Measurements from ENCODE around the gene PLEKHA8. TPM values are rescaled to one million over a fixed set of nuclear protein-coding genes. Genes with fewer than 3 reads are reported as not detected.

Gene PLEKHA8
- total RNA-seq, 1 donor from 2014 or later, result 62.1 TPM

- peak overlapping the region; percentile 95 for H3K27ac Mint-ChIP-seq
- H3K9me3 Mint-ChIP-seq (ENCODE audit: low read depth), result no peaks in the 10 kb centered on the region
- H3K4me1 Mint-ChIP-seq (ENCODE audit: low read depth), result peaks cover 7% of the 10 kb centered on the region
- TF ChIP-seq CTCF (IDR thresholded peaks at IDR 0.05; ENCODE audit: unreplicated experiment), result no peak
- no peaks in the 10 kb centered on the region for H3K27me3 Mint-ChIP-seq
- no peaks in the 10 kb centered on the region for H3K36me3 Mint-ChIP-seq (ENCODE audit: insufficient read depth)
- DNase-seq (ENCODE audit: low spot score, unreplicated experiment), result peak; percentile 43
- H3K4me3 Mint-ChIP-seq (ENCODE audit: low read depth), result peak overlapping the region; percentile 88
Observed at GRCh38 chr7:30135301-30136116, 107.3 kb downstream of the PLEKHA8 start.

GRCh38 chr7:30136117-30136731, 108.0 kb downstream of the PLEKHA8 start:
- TF ChIP-seq CTCF (IDR thresholded peaks at IDR 0.05; ENCODE audit: unreplicated experiment), result no peak
- Mint-ChIP-seq H3K4me3 (ENCODE audit: low read depth) (peak overlapping the region; percentile 88), H3K9me3 (ENCODE audit: low read depth) (no peaks in the 10 kb centered on the region), H3K36me3 (ENCODE audit: insufficient read depth) (no peaks in the 10 kb centered on the region), H3K27me3 (no peaks in the 10 kb centered on the region), H3K27ac (peak overlapping the region; percentile 95), H3K4me1 (ENCODE audit: low read depth) (peaks cover 7% of the 10 kb centered on the region)
- DNase-seq (ENCODE audit: low spot score, unreplicated experiment), result no peak

GRCh38 chr7:30136743-30137485, 108.7 kb downstream of the PLEKHA8 start:
- H3K4me3 Mint-ChIP-seq (ENCODE audit: low read depth), result peak overlapping the region; percentile 88
- TF ChIP-seq CTCF (IDR thresholded peaks at IDR 0.05; ENCODE audit: unreplicated experiment), result no peak

GRCh38 chr7:30139836-30140384, 111.7 kb downstream of the PLEKHA8 start:
- no peak overlapping the region for H3K4me3 Mint-ChIP-seq (ENCODE audit: low read depth)
- H3K9me3 Mint-ChIP-seq (ENCODE audit: low read depth), result no peaks in the 10 kb centered on the region
- no peak for TF ChIP-seq CTCF (IDR thresholded peaks at IDR 0.05; ENCODE audit: unreplicated experiment)
- no peaks in the 10 kb centered on the region for H3K27me3 Mint-ChIP-seq
- H3K27ac Mint-ChIP-seq, result no peak overlapping the region
- peaks cover 10% of the 10 kb centered on the region for H3K4me1 Mint-ChIP-seq (ENCODE audit: low read depth)
- no peaks in the 10 kb centered on the region for H3K36me3 Mint-ChIP-seq (ENCODE audit: insufficient read depth)
- no peak for DNase-seq (ENCODE audit: low spot score, unreplicated experiment)

More at GRCh38 chr7:30136743-30137485, 108.7 kb downstream of the PLEKHA8 start:
- no peak overlapping the region for H3K27ac Mint-ChIP-seq
- H3K36me3 Mint-ChIP-seq (ENCODE audit: insufficient read depth), result no peaks in the 10 kb centered on the region
- H3K27me3 Mint-ChIP-seq, result no peaks in the 10 kb centered on the region
- H3K4me1 Mint-ChIP-seq (ENCODE audit: low read depth), result peaks cover 7% of the 10 kb centered on the region
- no peak for DNase-seq (ENCODE audit: low spot score, unreplicated experiment)
- no peaks in the 10 kb centered on the region for H3K9me3 Mint-ChIP-seq (ENCODE audit: low read depth)

GRCh38 chr7:30140456-30140855, 112.2 kb downstream of the PLEKHA8 start:
- DNase-seq (ENCODE audit: low spot score, unreplicated experiment), result no peak
- Mint-ChIP-seq H3K36me3 (ENCODE audit: insufficient read depth) (no peaks in the 10 kb centered on the region), H3K27ac (no peak overlapping the region), H3K4me3 (ENCODE audit: low read depth) (no peak overlapping the region), H3K9me3 (ENCODE audit: low read depth) (no peaks in the 10 kb centered on the region), H3K27me3 (no peaks in the 10 kb centered on the region), H3K4me1 (ENCODE audit: low read depth) (peaks cover 10% of the 10 kb centered on the region)
- TF ChIP-seq CTCF (IDR thresholded peaks at IDR 0.05; ENCODE audit: unreplicated experiment), result no peak
